Glutamatergic neuron (in vitro differentiated cells): ENCODE results near the gene TLL1. TPM values are rescaled to one million over a fixed set of nuclear protein-coding genes. Genes with fewer than 3 reads are reported as not detected.

Experiments used
- DNase-seq: peaks from one replicate; pipeline ENCODE4 v3.0.0; 2022
- H3K27ac Mint-ChIP-seq: one replicate; pipeline ENCODE4 v1.8.0; 2020; ENCODE audit warnings: mild to moderate bottlenecking, mixed read lengths, inconsistent platforms; ENCODE audit not compliant: unreplicated experiment
- H3K27me3 Mint-ChIP-seq: one replicate; pipeline ENCODE4 v1.8.0; 2020; ENCODE audit warnings: mild to moderate bottlenecking, moderate library complexity, mixed read lengths, inconsistent platforms; ENCODE audit not compliant: unreplicated experiment
- H3K36me3 Mint-ChIP-seq: one replicate; pipeline ENCODE4 v1.8.0; 2020; ENCODE audit warnings: mild to moderate bottlenecking, mixed read lengths, inconsistent platforms; ENCODE audit not compliant: unreplicated experiment
- H3K4me1 Mint-ChIP-seq: one replicate; pipeline ENCODE4 v1.8.0; 2020; ENCODE audit warnings: mild to moderate bottlenecking, low read depth, mixed read lengths, inconsistent platforms; ENCODE audit not compliant: unreplicated experiment
- H3K4me3 Mint-ChIP-seq: one replicate; pipeline ENCODE4 v1.8.0; 2020; ENCODE audit warnings: mild to moderate bottlenecking, mixed read lengths, inconsistent platforms; ENCODE audit not compliant: unreplicated experiment
- H3K9me3 Mint-ChIP-seq: one replicate; pipeline ENCODE4 v1.8.0; 2020; ENCODE audit warnings: mild to moderate bottlenecking, moderate library complexity, mixed read lengths, inconsistent platforms; ENCODE audit not compliant: unreplicated experiment
- CTCF ChIP-seq: fragments of 200-600 bp; sonication (generic); IDR thresholded peaks from one replicate; pipeline ENCODE4 v1.5.0; 2021; ENCODE audit not compliant: partially characterized antibody, unreplicated experiment
- total RNA-seq: library from RNA; stranded (reverse); fragmentation: NEBNext Ultra II Directional; extraction: Animal tissue kit (Norgen Biotek cat#: 25700); gene quantifications from one replicate; pipeline ENCODE4 v1.2.1, GENCODE V29; 2021; ENCODE audit not compliant: unreplicated experiment

Gene TLL1
- total RNA-seq, 1 donor from 2014 or later = 0.15 TPM

GRCh38 chr4:166144607-166145006 is 271.6 kb downstream of the TLL1 start:
- Mint-ChIP-seq H3K4me3 (no peak overlapping the region), H3K27me3 (no peaks in the 10 kb centered on the region), H3K36me3 (no peaks in the 10 kb centered on the region), H3K27ac (no peak overlapping the region), H3K9me3 (no peaks in the 10 kb centered on the region), H3K4me1 (no peaks in the 10 kb centered on the region)
- DNase-seq = no peak
- no peak for TF ChIP-seq CTCF

GRCh38 chr4:166146806-166147540 is 273.9 kb downstream of the TLL1 start:
- no peaks in the 10 kb centered on the region for H3K27me3 Mint-ChIP-seq
- no peaks in the 10 kb centered on the region for H3K9me3 Mint-ChIP-seq
- no peak for TF ChIP-seq CTCF
- no peaks in the 10 kb centered on the region for H3K4me1 Mint-ChIP-seq
- no peaks in the 10 kb centered on the region for H3K36me3 Mint-ChIP-seq
- H3K27ac Mint-ChIP-seq = no peak overlapping the region
- no peak overlapping the region for H3K4me3 Mint-ChIP-seq
- DNase-seq = no peak
